K562 (cell line): ENCODE data around the gene CCDC78. TPM values are rescaled to one million over a fixed set of nuclear protein-coding genes. Genes with fewer than 3 reads are reported as not detected.

Source experiments
- DIDO1 ChIP-seq: fragments of 450-650 bp; IDR thresholded peaks from 2 replicates; pipeline ENCODE4 v1.6.1; 2016; ENCODE audit warnings: low read depth, missing biosample characterization, missing genetic modification characterization
- ERF ChIP-seq: fragments of 450-650 bp; formaldehyde crosslinking; IDR thresholded peaks from 2 replicates; pipeline ENCODE4 v1.4.0; 2020; ENCODE audit warnings: mild to moderate bottlenecking, mixed read lengths
- HDGF ChIP-seq: fragments of 450-650 bp; IDR thresholded peaks from 2 replicates; pipeline ENCODE4 v1.6.1; 2016
- HMGN3 ChIP-seq: IDR thresholded peaks from 2 replicates; pipeline ENCODE4 v1.6.1; 2011; ENCODE audit warnings: borderline replicate concordance, low read depth, mild to moderate bottlenecking, mixed read lengths, low read length; ENCODE audit not compliant: insufficient read length; ENCODE audit errors: extremely low read depth
- KAT7 ChIP-seq: sonication (generic); formaldehyde crosslinking; IDR thresholded peaks from 2 replicates; pipeline ENCODE4 v1.8.0; 2022; ENCODE audit warnings: missing genetic modification reagents, mild to moderate bottlenecking, borderline replicate concordance
- NCOA6 ChIP-seq: fragments of 450-650 bp; IDR thresholded peaks from 2 replicates; pipeline ENCODE4 v1.6.1; 2017; ENCODE audit warnings: mild to moderate bottlenecking
- NELFE ChIP-seq: IDR thresholded peaks from 2 replicates; pipeline ENCODE4 v1.6.1; 2011; ENCODE audit warnings: mild to moderate bottlenecking; ENCODE audit not compliant: insufficient read depth, insufficient read length
- NFRKB ChIP-seq: fragments of 450-650 bp; IDR thresholded peaks from 2 replicates; pipeline ENCODE4 v1.6.1; 2016; ENCODE audit warnings: low read depth
- PML ChIP-seq: IDR thresholded peaks from 2 replicates; pipeline ENCODE4 v1.6.1; 2012; ENCODE audit warnings: low read length, inconsistent platforms
- RBM14 ChIP-seq: fragments of 200-400 bp; formaldehyde crosslinking; IDR thresholded peaks from 2 replicates; pipeline ENCODE4 v1.6.1; 2018; ENCODE audit warnings: low read depth, mild to moderate bottlenecking, low read length, moderate library complexity, borderline replicate concordance; ENCODE audit not compliant: insufficient read depth
- RBM25 ChIP-seq: fragments of 200-400 bp; formaldehyde crosslinking; IDR thresholded peaks from 2 replicates; pipeline ENCODE4 v1.6.1; 2018; ENCODE audit warnings: low read length, low read depth, moderate library complexity; ENCODE audit not compliant: severe bottlenecking
- SMAD3 ChIP-seq: fragments of 450-650 bp; formaldehyde crosslinking; conservative IDR thresholded peaks from 2 replicates; pipeline ENCODE4 v1.4.0; 2020; ENCODE audit warnings: mild to moderate bottlenecking
- SMARCB1 ChIP-seq: IDR thresholded peaks from 2 replicates; pipeline ENCODE4 v1.6.1; 2011; ENCODE audit warnings: improper control_type of control experiment, low read depth; ENCODE audit not compliant: insufficient read length
- SP1 ChIP-seq: sonication (generic); formaldehyde crosslinking; IDR thresholded peaks from 2 replicates; pipeline ENCODE4 v1.8.1; 2022; ENCODE audit warnings: mild to moderate bottlenecking, missing genetic modification reagents
- TAF15 ChIP-seq: fragments of 200-400 bp; formaldehyde crosslinking; IDR thresholded peaks from 2 replicates; pipeline ENCODE4 v1.6.1; 2017; ENCODE audit warnings: mild to moderate bottlenecking, low read depth, low read length, moderate library complexity
- TAF7 ChIP-seq: fragments of 450-650 bp; IDR thresholded peaks from 2 replicates; pipeline ENCODE4 v1.6.1; 2016; ENCODE audit warnings: missing genetic modification characterization, missing compliant biosample characterization
- WHSC1 ChIP-seq: IDR thresholded peaks from one replicate; pipeline ENCODE4 v1.6.1; 2012; ENCODE audit warnings: low read length, control low read depth, inconsistent platforms
- ZNF224 ChIP-seq: sonication (generic); formaldehyde crosslinking; IDR thresholded peaks from 2 replicates; pipeline ENCODE4 v1.8.0; 2022; ENCODE audit warnings: mild to moderate bottlenecking, missing genetic modification reagents
- ZNF584 ChIP-seq: fragments of 200-800 bp; sonication (Bioruptor generic); IDR thresholded peaks from 2 replicates; pipeline ENCODE4 v1.6.1; 2016; ENCODE audit warnings: low read depth, mild to moderate bottlenecking, missing genetic modification characterization, missing compliant biosample characterization
- polyA plus RNA-seq, 8 experiments: library from polyadenylated mRNA; depleted of rRNA in 4 of 8; stranded (reverse) in 5 of 8; unstranded in 3 of 8; fragments of >200 nt; fragmentation: Nextera tagmentation in 2 of 8; fragmentation: Illumina TruSeq in 1 of 8; extraction: Ambion mirVana in 2 of 8; extraction: Trizol in 1 of 8; gene quantifications; 2 replicates each; pipeline versions ENCODE4 v1.2.1 to v1.2.3, GENCODE V29; 2011 to 2014; ENCODE audit warnings: inconsistent platforms in 1 of 8, missing spikeins in 1 of 8
- total RNA-seq, 7 experiments: library from RNA; depleted of rRNA in 6 of 7; stranded (reverse); fragments of >200 nt in 6 of 7; fragmentation: Illumina TruSeq in 2 of 7; extraction: Trizol in 2 of 7; gene quantifications; 2 replicates each; pipeline versions ENCODE4 v1.2.1 to v1.2.3, GENCODE V29; 2011 to 2021; ENCODE audit warnings: low replicate concordance in 1 of 7
- TF ChIP-seq, protein P1 (sequence below): fragments of 250-450 bp; sonication (Bioruptor Pico); IDR thresholded peaks from 2 replicates; pipeline ENCODE4 v1.8.0; 2022; ENCODE audit warnings: inconsistent platforms
- TF ChIP-seq, protein P2 (sequence below): sonication (generic); formaldehyde crosslinking; IDR thresholded peaks from 2 replicates; pipeline ENCODE4 v1.8.0; 2022; ENCODE audit warnings: missing genetic modification reagents, mild to moderate bottlenecking, borderline replicate concordance
- TF ChIP-seq, protein P3 (sequence below): sonication (generic); formaldehyde crosslinking; IDR thresholded peaks from 2 replicates; pipeline ENCODE4 v1.5.0; 2020; ENCODE audit warnings: missing genetic modification reagents
- TF ChIP-seq, protein P4 (sequence below): fragments of 250-450 bp; sonication (Bioruptor Pico); IDR thresholded peaks from 2 replicates; pipeline ENCODE4 v1.4.0; 2020; ENCODE audit warnings: mild to moderate bottlenecking

The CCDC78 gene
- total and polyA plus RNA-seq, 9 of the 15 experiments (the other 6 are each of a cell fraction or from before 2014, with no cell fraction given) = 0.24 to 17.7 (median 2.9) TPM

DNA sequence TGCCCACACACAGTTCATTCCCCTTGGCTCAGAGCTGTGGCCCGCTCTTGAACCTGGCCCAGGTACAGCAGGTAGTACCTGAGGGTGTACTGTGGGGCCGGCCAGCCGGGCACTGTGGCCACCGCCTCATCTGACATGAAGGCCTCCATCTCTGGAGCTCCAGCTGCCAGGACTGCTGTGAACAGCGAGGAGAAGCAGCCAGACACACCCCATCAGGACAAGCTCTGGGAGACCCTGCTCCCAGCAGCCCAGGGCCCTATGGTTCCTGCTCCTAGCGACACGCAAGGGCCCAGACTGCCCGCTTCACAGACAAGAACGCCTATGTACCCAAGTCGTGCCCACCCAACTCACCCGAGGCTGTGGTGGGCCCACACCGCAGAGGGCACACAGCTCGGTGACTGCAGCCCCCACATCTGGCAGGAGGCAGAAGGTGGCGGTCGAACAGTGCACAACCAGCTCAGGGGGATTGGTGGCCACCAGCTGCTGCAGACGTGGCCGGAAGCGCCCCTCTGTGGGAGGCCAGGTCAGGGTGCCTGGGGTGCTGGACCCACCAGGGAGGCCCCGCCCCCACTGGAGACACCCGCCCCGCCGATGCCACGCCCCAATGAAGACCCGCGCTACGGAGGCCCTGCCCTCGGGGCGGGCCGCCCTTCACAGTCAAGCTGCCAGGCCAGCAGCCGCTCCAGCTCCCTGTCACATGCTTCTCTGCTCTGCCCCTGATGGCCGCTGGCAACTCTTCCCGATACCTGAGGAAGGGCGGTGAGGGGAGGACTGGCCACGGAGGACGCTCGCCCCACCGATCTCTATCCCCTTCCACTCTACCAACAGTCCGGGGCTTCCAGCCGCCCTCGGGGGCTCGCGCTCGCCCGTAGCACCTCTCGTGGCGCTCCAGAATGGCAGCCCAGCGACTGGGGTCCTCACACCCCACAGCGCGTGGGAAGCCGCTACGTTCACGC lies 47.1 kb downstream of the CCDC78 start (continued):
- TF ChIP-seq KAT7 (CRISPR knock-in tag) (0 out of 2 replicates have a peak, but pooled peaks have one; percentile 60), TAF15 (no peak), SMARCB1 (no peak), DIDO1 (tag) (no peak), ZNF584 (no peak), NELFE (no peak), SP1 (CRISPR knock-in tag) (peak; percentile 63), RBM14 (no peak), HMGN3 (peak; percentile 69), SMAD3 (CRISPR knock-in tag) (no peak), NCOA6 (no peak), PML (no peak), ERF (CRISPR knock-in tag) (no peak; the same call in 1 of the 2 replicates), WHSC1 (no peak), HDGF (no peak), ZNF224 (CRISPR knock-in tag) (no peak), TAF7 (peak; percentile 40; the same call in 1 of the 2 replicates), RBM25 (no peak), NFRKB (no peak)
- TF ChIP-seq, protein P1, sequence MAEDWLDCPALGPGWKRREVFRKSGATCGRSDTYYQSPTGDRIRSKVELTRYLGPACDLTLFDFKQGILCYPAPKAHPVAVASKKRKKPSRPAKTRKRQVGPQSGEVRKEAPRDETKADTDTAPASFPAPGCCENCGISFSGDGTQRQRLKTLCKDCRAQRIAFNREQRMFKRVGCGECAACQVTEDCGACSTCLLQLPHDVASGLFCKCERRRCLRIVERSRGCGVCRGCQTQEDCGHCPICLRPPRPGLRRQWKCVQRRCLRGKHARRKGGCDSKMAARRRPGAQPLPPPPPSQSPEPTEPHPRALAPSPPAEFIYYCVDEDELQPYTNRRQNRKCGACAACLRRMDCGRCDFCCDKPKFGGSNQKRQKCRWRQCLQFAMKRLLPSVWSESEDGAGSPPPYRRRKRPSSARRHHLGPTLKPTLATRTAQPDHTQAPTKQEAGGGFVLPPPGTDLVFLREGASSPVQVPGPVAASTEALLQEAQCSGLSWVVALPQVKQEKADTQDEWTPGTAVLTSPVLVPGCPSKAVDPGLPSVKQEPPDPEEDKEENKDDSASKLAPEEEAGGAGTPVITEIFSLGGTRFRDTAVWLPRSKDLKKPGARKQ = no peak
- TF ChIP-seq, protein P2, sequence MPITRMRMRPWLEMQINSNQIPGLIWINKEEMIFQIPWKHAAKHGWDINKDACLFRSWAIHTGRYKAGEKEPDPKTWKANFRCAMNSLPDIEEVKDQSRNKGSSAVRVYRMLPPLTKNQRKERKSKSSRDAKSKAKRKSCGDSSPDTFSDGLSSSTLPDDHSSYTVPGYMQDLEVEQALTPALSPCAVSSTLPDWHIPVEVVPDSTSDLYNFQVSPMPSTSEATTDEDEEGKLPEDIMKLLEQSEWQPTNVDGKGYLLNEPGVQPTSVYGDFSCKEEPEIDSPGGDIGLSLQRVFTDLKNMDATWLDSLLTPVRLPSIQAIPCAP (CRISPR knock-in tag) = no peak
- TF ChIP-seq, protein P3, sequence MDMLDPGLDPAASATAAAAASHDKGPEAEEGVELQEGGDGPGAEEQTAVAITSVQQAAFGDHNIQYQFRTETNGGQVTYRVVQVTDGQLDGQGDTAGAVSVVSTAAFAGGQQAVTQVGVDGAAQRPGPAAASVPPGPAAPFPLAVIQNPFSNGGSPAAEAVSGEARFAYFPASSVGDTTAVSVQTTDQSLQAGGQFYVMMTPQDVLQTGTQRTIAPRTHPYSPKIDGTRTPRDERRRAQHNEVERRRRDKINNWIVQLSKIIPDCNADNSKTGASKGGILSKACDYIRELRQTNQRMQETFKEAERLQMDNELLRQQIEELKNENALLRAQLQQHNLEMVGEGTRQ (CRISPR knock-in tag) = no peak
- TF ChIP-seq, protein P4, sequence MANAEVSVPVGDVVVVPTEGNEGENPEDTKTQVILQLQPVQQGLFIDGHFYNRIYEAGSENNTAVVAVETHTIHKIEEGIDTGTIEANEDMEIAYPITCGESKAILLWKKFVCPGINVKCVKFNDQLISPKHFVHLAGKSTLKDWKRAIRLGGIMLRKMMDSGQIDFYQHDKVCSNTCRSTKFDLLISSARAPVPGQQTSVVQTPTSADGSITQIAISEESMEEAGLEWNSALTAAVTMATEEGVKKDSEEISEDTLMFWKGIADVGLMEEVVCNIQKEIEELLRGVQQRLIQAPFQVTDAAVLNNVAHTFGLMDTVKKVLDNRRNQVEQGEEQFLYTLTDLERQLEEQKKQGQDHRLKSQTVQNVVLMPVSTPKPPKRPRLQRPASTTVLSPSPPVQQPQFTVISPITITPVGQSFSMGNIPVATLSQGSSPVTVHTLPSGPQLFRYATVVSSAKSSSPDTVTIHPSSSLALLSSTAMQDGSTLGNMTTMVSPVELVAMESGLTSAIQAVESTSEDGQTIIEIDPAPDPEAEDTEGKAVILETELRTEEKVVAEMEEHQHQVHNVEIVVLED (CRISPR knock-in tag) = no peak
